ENCODE results near the gene TMEM187.

GRCh38 chrX:153935326-153935851 is 37.2 kb upstream of the TMEM187 start:
- TF ChIP-seq MYC (IDR thresholded peaks at IDR 0.05; ENCODE audit: insufficient read depth, insufficient read length, insufficient replicate concordance, low read length, severe bottlenecking): no peak
- no peak for TF ChIP-seq EZH2 (IDR thresholded peaks at IDR 0.05; ENCODE audit: borderline replicate concordance, control insufficient read depth, low read depth, low read length)
- no peak for TF ChIP-seq ZNF274 (IDR thresholded peaks at IDR 0.05; ENCODE audit: insufficient read depth, insufficient read length)
- TF ChIP-seq, protein P1, sequence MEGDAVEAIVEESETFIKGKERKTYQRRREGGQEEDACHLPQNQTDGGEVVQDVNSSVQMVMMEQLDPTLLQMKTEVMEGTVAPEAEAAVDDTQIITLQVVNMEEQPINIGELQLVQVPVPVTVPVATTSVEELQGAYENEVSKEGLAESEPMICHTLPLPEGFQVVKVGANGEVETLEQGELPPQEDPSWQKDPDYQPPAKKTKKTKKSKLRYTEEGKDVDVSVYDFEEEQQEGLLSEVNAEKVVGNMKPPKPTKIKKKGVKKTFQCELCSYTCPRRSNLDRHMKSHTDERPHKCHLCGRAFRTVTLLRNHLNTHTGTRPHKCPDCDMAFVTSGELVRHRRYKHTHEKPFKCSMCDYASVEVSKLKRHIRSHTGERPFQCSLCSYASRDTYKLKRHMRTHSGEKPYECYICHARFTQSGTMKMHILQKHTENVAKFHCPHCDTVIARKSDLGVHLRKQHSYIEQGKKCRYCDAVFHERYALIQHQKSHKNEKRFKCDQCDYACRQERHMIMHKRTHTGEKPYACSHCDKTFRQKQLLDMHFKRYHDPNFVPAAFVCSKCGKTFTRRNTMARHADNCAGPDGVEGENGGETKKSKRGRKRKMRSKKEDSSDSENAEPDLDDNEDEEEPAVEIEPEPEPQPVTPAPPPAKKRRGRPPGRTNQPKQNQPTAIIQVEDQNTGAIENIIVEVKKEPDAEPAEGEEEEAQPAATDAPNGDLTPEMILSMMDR (IDR thresholded peaks at IDR 0.05 in 2 of 3, conservative IDR thresholded peaks at IDR 0.05 in 1 of 3; ENCODE audit: control insufficient read depth in 2 of 3, extremely low read depth in 1 of 3, insufficient read depth in 1 of 3, low read depth in 3 of 3, low read length in 3 of 3): no peak
- TF ChIP-seq MYB (IDR thresholded peaks at IDR 0.05; ENCODE audit: borderline replicate concordance, low read depth, low read length): no peak
- TF ChIP-seq POLR2AphosphoS5 (IDR thresholded peaks at IDR 0.05; ENCODE audit: low read length): no peak

Data from GM12878 (cell line).